ENCODE measurements around the gene DCAF15. TPM values are rescaled to one million over a fixed set of nuclear protein-coding genes. Genes with fewer than 3 reads are reported as not detected.

The DCAF15 gene
- total RNA-seq, 1 donor, result 13.4 TPM

- no peak for DNase-seq (ENCODE audit: low read depth)
- no peak overlapping the region for H3K4me3 ChIP-seq (ENCODE audit: low read depth, low read length)
- TF ChIP-seq CTCF (IDR thresholded peaks at IDR 0.05; ENCODE audit: insufficient read depth, low read depth, low read length), result no peak
Observed at GRCh38 chr19:13977803-13978202, 25.5 kb downstream of the DCAF15 start.

DNA sequence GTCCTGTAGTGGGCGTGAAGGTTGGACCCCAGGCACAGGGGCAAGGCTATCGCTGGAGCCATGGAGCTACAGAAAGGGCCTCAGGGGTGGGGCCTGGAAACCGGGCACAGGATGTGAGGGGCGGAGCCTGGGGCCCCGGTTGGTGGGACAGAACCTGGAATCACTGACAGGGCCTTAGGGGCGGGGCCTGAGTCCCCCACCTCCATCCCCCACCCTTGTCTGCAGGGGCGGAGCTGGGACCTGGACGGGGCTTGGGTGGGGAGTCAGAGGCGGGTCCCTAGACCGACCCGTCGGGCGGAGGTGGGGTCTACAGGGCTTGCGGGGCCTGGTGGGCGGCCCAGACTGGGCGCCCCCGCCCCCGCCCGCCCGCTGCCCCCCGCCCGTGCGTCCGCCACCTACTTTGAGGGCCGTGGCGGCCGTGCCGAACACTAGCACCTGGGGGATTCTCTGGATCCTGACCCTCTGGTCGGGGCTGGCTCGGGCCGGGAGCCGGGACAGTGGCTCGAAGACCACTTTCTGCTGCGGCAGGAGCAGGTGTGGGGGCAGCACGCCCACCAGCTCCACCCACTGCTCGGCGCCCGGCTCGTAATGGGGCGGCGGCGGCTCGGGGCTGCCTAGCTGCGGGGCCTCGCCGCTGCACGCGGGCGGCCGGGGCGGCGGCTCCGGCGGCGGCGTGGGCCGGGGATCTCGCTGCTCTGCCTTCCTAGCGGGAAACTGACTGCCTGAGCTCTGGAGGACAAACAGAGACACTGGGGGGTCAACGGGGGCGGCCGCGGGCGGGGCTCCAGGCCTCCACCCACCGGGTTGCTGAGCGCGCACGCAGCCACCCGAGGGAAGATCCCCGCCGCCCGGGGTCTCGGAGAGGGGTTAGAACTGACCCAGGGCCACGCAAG lies 26.3 kb downstream of the DCAF15 start:
- peak overlapping the region; percentile 43 for H3K4me3 ChIP-seq (ENCODE audit: low read depth, low read length)
- no peak for TF ChIP-seq CTCF (IDR thresholded peaks at IDR 0.05; ENCODE audit: insufficient read depth, low read depth, low read length)
- DNase-seq (ENCODE audit: low read depth), result peak; percentile 53

DNA sequence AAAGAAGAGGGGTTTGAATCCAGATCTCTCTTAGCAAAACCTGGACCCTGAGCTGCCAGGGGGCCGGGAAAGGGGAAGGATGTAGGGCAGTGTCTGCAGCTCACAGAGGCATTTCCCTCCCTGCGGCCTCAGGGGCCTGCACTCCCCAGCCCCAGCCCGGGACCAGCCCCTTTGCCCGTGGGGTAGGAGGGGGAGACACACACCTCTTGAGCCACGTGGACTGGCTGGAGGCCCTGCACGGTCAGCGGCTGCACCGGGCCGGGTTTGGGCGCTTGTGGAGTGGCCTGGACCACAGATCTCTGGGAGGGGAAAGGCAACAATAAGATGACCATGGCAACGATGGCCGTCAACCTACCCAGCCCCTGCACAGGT lies 26.9 kb downstream of the DCAF15 start:
- H3K4me3 ChIP-seq (ENCODE audit: low read depth, low read length), result peak overlapping the region; percentile 40
- no peak for DNase-seq (ENCODE audit: low read depth)
- TF ChIP-seq CTCF (IDR thresholded peaks at IDR 0.05; ENCODE audit: insufficient read depth, low read depth, low read length), result no peak

DNA sequence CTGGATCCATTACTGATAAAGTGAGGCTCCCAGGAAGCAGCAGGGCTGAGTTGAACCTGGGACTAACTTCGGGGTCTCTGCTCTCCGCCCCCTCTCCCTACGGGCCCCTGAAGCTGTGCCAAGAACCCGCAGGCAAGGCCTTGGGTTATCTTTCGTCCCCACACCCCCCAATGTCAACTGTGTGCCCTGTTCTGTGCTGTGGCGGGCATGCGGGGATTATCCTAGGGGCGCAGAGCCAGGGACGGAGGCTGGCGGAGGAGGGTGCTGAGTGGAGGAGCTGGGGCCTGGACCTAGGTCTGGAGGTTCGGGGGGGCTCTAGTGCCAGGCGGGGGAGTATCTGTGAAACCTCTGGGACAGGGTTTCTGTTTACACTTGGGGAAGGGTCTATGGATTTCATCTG lies 27.4 kb downstream of the DCAF15 start:
- no peak for TF ChIP-seq CTCF (IDR thresholded peaks at IDR 0.05; ENCODE audit: insufficient read depth, low read depth, low read length)
- H3K4me3 ChIP-seq (ENCODE audit: low read depth, low read length), result no peak overlapping the region
- no peak for DNase-seq (ENCODE audit: low read depth)

GRCh38 chr19:13980340-13980739 lies 28.0 kb downstream of the DCAF15 start:
- no peak overlapping the region for H3K4me3 ChIP-seq (ENCODE audit: low read depth, low read length)

DNA sequence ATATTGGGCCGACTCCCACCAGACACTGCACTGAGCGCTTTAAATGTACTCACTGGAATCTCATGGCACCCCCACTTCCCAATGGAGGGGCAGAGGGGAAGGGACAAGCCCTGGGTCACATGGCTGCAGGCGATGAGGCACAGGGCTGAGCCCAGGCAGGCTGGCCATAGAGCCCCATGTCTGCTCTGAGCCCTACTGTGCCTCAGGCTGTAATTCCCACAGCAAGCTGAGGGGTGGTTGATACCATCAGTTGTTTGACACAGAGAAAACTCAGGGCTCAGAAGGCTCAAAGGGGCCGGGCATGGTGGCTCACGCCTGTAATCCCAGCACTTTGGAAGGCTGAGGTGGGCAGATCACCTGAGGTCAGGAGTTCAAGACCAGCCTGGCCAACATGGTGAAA lies 28.7 kb downstream of the DCAF15 start:
- no peak for DNase-seq (ENCODE audit: low read depth)
- no peak for TF ChIP-seq CTCF (IDR thresholded peaks at IDR 0.05; ENCODE audit: insufficient read depth, low read depth, low read length)
- no peak overlapping the region for H3K4me3 ChIP-seq (ENCODE audit: low read depth, low read length)

More at GRCh38 chr19:13980340-13980739, 28.0 kb downstream of the DCAF15 start:
- no peak for DNase-seq (ENCODE audit: low read depth)
- no peak for TF ChIP-seq CTCF (IDR thresholded peaks at IDR 0.05; ENCODE audit: insufficient read depth, low read depth, low read length)

Data from fibroblast of villous mesenchyme (primary cell).